GM12878 (cell line): ENCODE results near the gene GRB10. TPM values are rescaled to one million over a fixed set of nuclear protein-coding genes. Genes with fewer than 3 reads are reported as not detected.

Experiments
- ATAC-seq: fragments of 200-7000 bp; cut with Tn5 transposase; 3 replicates; pipeline ENCODE4 v1.9.1; 2020; ENCODE audit warnings: mild to moderate bottlenecking, moderate library complexity
- BruUV-seq: library from RNA; stranded (reverse); fragments of 400-500 nt; replicated peaks from 2 replicates; lab custom pipeline; 2021; lab: Mats Ljungman, UMichigan
- CTCF ChIA-PET: fragments of 300-600 bp; sonication (Branson Sonifier 250); formaldehyde crosslinking; extraction: SDS; loops from one replicate; lab custom pipeline; 2021; ENCODE audit warnings: inconsistent platforms; lab: Yijun Ruan, JAX
- POLR2A ChIA-PET: fragments of 350-600 bp; formaldehyde crosslinking; extraction: SDS; loops from one replicate; lab custom pipeline; 2021; ENCODE audit warnings: inconsistent platforms; lab: Charles Lee
- RAD21 ChIA-PET: fragments of 300-600 bp; sonication (Branson Sonifier 250); formaldehyde crosslinking; loops from one replicate; lab custom pipeline; 2023; ENCODE audit warnings: antibody characterized with exemption; ENCODE audit not compliant: unreplicated experiment; lab: Charles Lee
- SMC1A ChIA-PET: fragments of 300-600 bp; sonication (Branson Sonifier 250); formaldehyde crosslinking; loops from one replicate; lab custom pipeline; 2023; ENCODE audit not compliant: unreplicated experiment, uncharacterized antibody; lab: Charles Lee
- DNase-seq: peaks from one replicate; pipeline ENCODE4 v3.0.0-alpha.2; 2011; ENCODE audit warnings: low read depth, low spot score
- FAIRE-seq: peaks from 3 replicates; lab custom pipeline; 2011; peaks lifted over from hg19 to GRCh38; lab: Jason Lieb, UNC
- H2AFZ ChIP-seq: 2 replicates; pipeline ENCODE4 v1.6.0; 2011; ENCODE audit warnings: low read depth, low read length, control low read depth; ENCODE audit not compliant: control insufficient read depth
- H3K27ac ChIP-seq: 2 replicates; pipeline ENCODE4 v1.5.1; 2011; ENCODE audit warnings: control low read depth; ENCODE audit not compliant: control insufficient read depth, insufficient read depth
- H3K27me3 ChIP-seq, 2 experiments: replicated peaks in 1 of 2; 2 replicates each; pipeline versions ENCODE4 v1.6.0 to v1.6.1; 2011; ENCODE audit warnings: low read length in 1 of 2; ENCODE audit not compliant: control insufficient read depth in 2 of 2, insufficient read depth in 2 of 2
- H3K36me3 ChIP-seq, 2 experiments: 2 replicates each; pipeline ENCODE4 v1.5.1; 2011; ENCODE audit warnings: low read length in 1 of 2; ENCODE audit not compliant: control insufficient read depth in 2 of 2, insufficient read depth in 2 of 2
- H3K4me1 ChIP-seq: 2 replicates; pipeline ENCODE4 v1.6.1; 2011; ENCODE audit warnings: mild to moderate bottlenecking, low read length, moderate library complexity, mixed read lengths; ENCODE audit not compliant: control insufficient read depth, insufficient read depth
- H3K4me2 ChIP-seq: 2 replicates; pipeline ENCODE4 v1.6.0; 2011; ENCODE audit warnings: control low read depth; ENCODE audit not compliant: control insufficient read depth, insufficient read depth
- H3K4me3 ChIP-seq: fragments of 200-600 bp; sonication (generic); 2 replicates; pipeline ENCODE4 v1.5.1; 2016
- H3K79me2 ChIP-seq: 2 replicates; pipeline ENCODE4 v1.6.0; 2011; ENCODE audit warnings: low read length; ENCODE audit not compliant: control insufficient read depth, insufficient read depth
- H3K9ac ChIP-seq: 2 replicates; pipeline ENCODE4 v1.8.0; 2011; ENCODE audit warnings: low read length, control low read depth, mixed read lengths; ENCODE audit not compliant: control insufficient read depth, insufficient read depth
- H3K9me3 ChIP-seq: replicated peaks from 3 replicates; pipeline ENCODE4 v1.5.1; 2011; ENCODE audit warnings: mild to moderate bottlenecking, low read length; ENCODE audit not compliant: control insufficient read depth, insufficient read depth
- H4K20me1 ChIP-seq: 2 replicates; pipeline ENCODE4 v1.6.0; 2011; ENCODE audit not compliant: control insufficient read depth, insufficient read depth
- ESRRA ChIP-seq: IDR thresholded peaks from 2 replicates; pipeline ENCODE4 v1.6.1; 2012; ENCODE audit warnings: mild to moderate bottlenecking, low read length, improper control_type of control experiment
- POLR2AphosphoS5 ChIP-seq: IDR thresholded peaks from 2 replicates; pipeline ENCODE4 v1.6.1; 2011; ENCODE audit warnings: mild to moderate bottlenecking, low read length, inconsistent platforms
- ZNF217 ChIP-seq: fragments of 450-650 bp; IDR thresholded peaks from 2 replicates; pipeline ENCODE4 v1.6.1; 2017; ENCODE audit warnings: antibody characterized with exemption, mild to moderate bottlenecking
- WGBS: methylation state at CpG from one replicate; pipeline ENCODE4 v1.1.6; 2016; ENCODE audit warnings: low lambda C conversion rate; ENCODE audit not compliant: insufficient replicate concordance, insufficient coverage; ENCODE audit errors: missing lambda C conversion rate; 5-methylcytosine and 5-hydroxymethylcytosine counted together
- in situ Hi-C: fragments of 300-500 bp; cut with MboI; formaldehyde crosslinking; loops from 9 replicates; pipeline ENCODE4 v1.14.3; 2018; ENCODE audit warnings: mixed read lengths
- intact Hi-C: fragments of 100-400 bp; cut with micrococcal nuclease; formaldehyde crosslinking; loops from one replicate; pipeline ENCODE4 v1.14.2; 2022; ENCODE audit not compliant: unreplicated experiment
- polyA plus RNA-seq, 11 experiments: library from polyadenylated mRNA; depleted of rRNA in 4 of 11; unstranded in 6 of 11; stranded (reverse) in 5 of 11; fragments of >200 nt; fragmentation: Nextera tagmentation in 4 of 11; fragmentation: Illumina TruSeq in 1 of 11; extraction: Ambion mirVana in 4 of 11; extraction: Trizol in 1 of 11; gene quantifications; 1 replicate in 1 of 11; 2 replicates in 10 of 11; pipeline versions ENCODE4 v1.2.1 to v1.2.3, GENCODE V29; 2011 to 2016; ENCODE audit warnings: inconsistent platforms in 2 of 11, missing spikeins in 2 of 11, low read depth in 1 of 11
- total RNA-seq, 4 experiments: library from RNA; depleted of rRNA in 3 of 4; stranded (reverse); fragments of >200 nt in 3 of 4; fragmentation: Illumina TruSeq in 1 of 4; extraction: Trizol in 1 of 4; gene quantifications; 2 replicates each; pipeline versions ENCODE4 v1.2.1 to v1.2.3, GENCODE V29; 2013 to 2021

GRB10 gene
- total and polyA plus RNA-seq, 10 of the 15 experiments (the other 5 are each of a cell fraction or from before 2014, with no cell fraction given): 0.04 to 0.33 TPM; not detected in 8

DNA sequence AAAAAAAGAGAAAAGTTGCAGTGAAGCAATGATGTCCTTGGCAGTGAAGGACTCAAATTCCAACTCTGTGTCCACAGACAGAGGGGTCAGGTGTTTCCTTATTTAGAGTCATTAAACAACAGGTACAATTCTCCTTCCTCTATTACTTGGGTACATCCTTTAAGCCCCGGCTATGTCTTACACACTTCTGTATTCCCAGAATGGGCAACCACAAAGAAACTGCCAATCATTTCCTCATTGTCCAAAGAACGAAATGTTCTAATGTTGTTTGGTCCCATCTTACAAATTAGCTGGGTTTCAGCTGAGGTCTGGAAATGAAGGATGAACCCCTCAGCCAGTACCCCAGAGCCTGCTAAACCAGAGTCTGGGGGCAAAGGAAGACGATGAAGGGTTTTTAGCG lies 59.5 kb downstream of the GRB10 start:
- no peaks in the 10 kb centered on the region; a peak in 1 of 4 replicates for H3K27me3 ChIP-seq
- no peak overlapping the region for H3K27ac ChIP-seq
- RAD21 ChIA-PET: no interaction called here
- intact Hi-C loops (no loop called here), in situ Hi-C loops (no loop called here)
- no peak overlapping the region for H2AFZ ChIP-seq
- no peaks in the 10 kb centered on the region for H3K4me1 ChIP-seq
- H3K79me2 ChIP-seq: no peaks in the 10 kb centered on the region
- CTCF ChIA-PET: no interaction called here
- ATAC-seq: no peak
- no peaks in the 10 kb centered on the region for H3K36me3 ChIP-seq
- H3K9me3 ChIP-seq: no peaks in the 10 kb centered on the region
- no peaks in the 10 kb centered on the region for H4K20me1 ChIP-seq
- WGBS: 33% methylated on average over 4 of the region's 4 CpGs
- no peak overlapping the region for H3K4me2 ChIP-seq
- no peak for DNase-seq
- BruUV-seq: no TSS peak
- POLR2A ChIA-PET: no interaction called here
- no peak for TF ChIP-seq ESRRA
- FAIRE-seq: no peak
- H3K9ac ChIP-seq: no peak overlapping the region
- SMC1A ChIA-PET: no interaction called here
- H3K4me3 ChIP-seq: no peak overlapping the region

DNA sequence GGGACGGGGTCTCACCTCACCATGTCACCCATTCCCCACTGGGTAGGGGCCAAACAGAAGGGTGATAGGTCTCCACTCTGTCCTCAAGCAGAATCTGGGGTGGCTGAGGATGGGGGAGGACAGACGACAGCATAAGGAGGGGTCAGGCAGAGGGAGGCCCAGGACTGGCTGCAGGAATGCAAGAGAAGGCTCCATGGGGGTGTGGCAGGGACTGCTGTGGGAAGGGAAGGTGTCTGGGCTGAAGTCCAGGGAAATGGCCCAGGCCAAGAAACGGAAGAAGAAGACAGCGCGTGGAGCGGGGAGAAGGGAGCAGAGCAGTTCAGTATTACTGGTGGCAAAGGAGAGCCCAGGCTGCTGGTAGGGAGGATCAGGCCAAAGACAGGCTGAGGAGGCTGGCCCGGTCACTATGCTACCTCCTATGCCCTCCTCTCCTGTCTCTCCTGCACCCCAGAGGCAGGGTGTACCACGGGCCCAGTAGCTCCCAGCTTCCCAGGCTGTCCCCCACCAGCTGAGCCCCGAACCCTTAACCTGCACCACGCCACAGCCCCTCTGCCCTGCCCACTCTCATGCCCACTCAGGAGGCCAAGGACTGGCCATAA lies 60.9 kb downstream of the GRB10 start:
- no peaks in the 10 kb centered on the region for H3K4me1 ChIP-seq
- TF ChIP-seq POLR2AphosphoS5 (no peak), ZNF217 (no peak)
- ATAC-seq (no peak), FAIRE-seq (no peak), DNase-seq (no peak)
- BruUV-seq: no TSS peak
- ChIA-PET RAD21 (no interaction called here), CTCF (no interaction called here), POLR2A (no interaction called here), SMC1A (no interaction called here)
- in situ Hi-C loops: no loop called here
- no peak overlapping the region for H3K4me2 ChIP-seq
- no peaks in the 10 kb centered on the region for H4K20me1 ChIP-seq
- no peaks in the 10 kb centered on the region for H3K79me2 ChIP-seq
- H3K4me3 ChIP-seq: no peak overlapping the region
- WGBS: 29% methylated on average over 10 of the region's 10 CpGs
- no peaks in the 10 kb centered on the region for H3K36me3 ChIP-seq
- intact Hi-C loops: no loop called here
- H3K9ac ChIP-seq: no peak overlapping the region
- no peaks in the 10 kb centered on the region; a peak in 1 of 4 replicates for H3K27me3 ChIP-seq
- H2AFZ ChIP-seq: no peak overlapping the region
- no peak overlapping the region for H3K27ac ChIP-seq
- no peaks in the 10 kb centered on the region for H3K9me3 ChIP-seq
